Heart left ventricle (tissue), 16 donors: ENCODE measurements around the gene IL22RA1. TPM values are rescaled to one million over a fixed set of nuclear protein-coding genes. Genes with fewer than 3 reads are reported as not detected.
A peak's percentile ranks its signal among the peaks of the same experiment; 100 is the strongest.

Experiments
- ATAC-seq, 4 donors: fragments of 200-7000 bp; cut with Tn5 transposase; one replicate each; pipeline ENCODE4 v1.9.1; 2020 to 2022; ENCODE audit warnings: moderate library complexity in 4 of 4, mild to moderate bottlenecking in 3 of 4, moderate number of reproducible peaks in 1 of 4
- DNase-seq, 5 donors: peaks; one replicate each; pipeline ENCODE4 v3.0.0-alpha.2; 2020
- H3K27ac ChIP-seq, 12 donors: fragments of 200-600 bp; sonication (generic) in 4 of 12; one replicate each; pipeline versions ENCODE4 v1.5.0 to v1.8.0; 2016 to 2022; ENCODE audit warnings: mild to moderate bottlenecking in 2 of 12
- H3K27me3 ChIP-seq, 9 donors: fragments of 200-600 bp; sonication (generic) in 2 of 9; one replicate each; pipeline versions ENCODE4 v1.5.1 to v1.8.0; 2016 to 2022; ENCODE audit warnings: mild to moderate bottlenecking in 3 of 9
- H3K36me3 ChIP-seq, 9 donors: fragments of 200-600 bp; sonication (generic) in 2 of 9; one replicate each; pipeline versions ENCODE4 v1.5.0 to v1.8.0; 2018 to 2022; ENCODE audit warnings: mild to moderate bottlenecking in 2 of 9
- H3K4me1 ChIP-seq, 12 donors: fragments of 200-600 bp; sonication (generic) in 4 of 12; one replicate each; pipeline versions ENCODE4 v1.5.0 to v1.8.0; 2016 to 2022; ENCODE audit warnings: mild to moderate bottlenecking in 3 of 12
- H3K4me3 ChIP-seq, 12 donors: fragments of 200-600 bp; sonication (generic) in 4 of 12; one replicate each; pipeline versions ENCODE4 v1.5.0 to v1.8.0; 2017 to 2022; ENCODE audit warnings: mild to moderate bottlenecking in 9 of 12, moderate library complexity in 4 of 12
- H3K9me3 ChIP-seq, 12 donors: fragments of 200-600 bp; sonication (generic) in 4 of 12; one replicate each; pipeline versions ENCODE4 v1.5.0 to v1.8.0; 2016 to 2022; ENCODE audit warnings: mild to moderate bottlenecking in 1 of 12
- POLR2A ChIP-seq, 2 donors: fragments of 450-650 bp; IDR thresholded peaks; one replicate each; pipeline ENCODE4 v1.6.1; 2017; ENCODE audit warnings: antibody characterized with exemption in 2 of 2, mild to moderate bottlenecking in 2 of 2, moderate library complexity in 2 of 2
- WGBS, 4 donors: extraction: QIAGEN DNeasy Blood & Tissue Kit in 2 of 4; methylation state at CpG; one replicate each; pipeline versions ENCODE4 v1.1.5 to v1.1.7; 2013 to 2018; 5-methylcytosine and 5-hydroxymethylcytosine counted together
- intact Hi-C, 10 donors: fragments of 100-400 bp; cut with DNase I; formaldehyde crosslinking; loops; one replicate each; pipeline versions ENCODE4 v1.11.1 to v1.14.2; 2022
- polyA plus RNA-seq, 2 donors: library from polyadenylated mRNA; stranded (reverse); fragments of 200-250 nt; gene quantifications; one replicate each; pipeline ENCODE4 v1.2.3, GENCODE V29; 2013
- total RNA-seq, 9 donors: library from RNA; depleted of rRNA in 2 of 9; stranded (reverse); fragments of >200 nt in 2 of 9; fragmentation: NEBNext Ultra II Directional in 3 of 9; extraction: Animal tissue kit (Norgen Biotek cat#: 25700) in 3 of 9; gene quantifications; one replicate each; pipeline versions ENCODE4 v1.1.0 to v1.2.4, GENCODE V29; 2016 to 2023
- TF ChIP-seq, protein P1 (sequence below), 12 donors: fragments of 200-600 bp; sonication (generic) in 4 of 12; IDR thresholded peaks; one replicate each; pipeline versions ENCODE4 v1.5.0 to v1.8.0; 2018 to 2022; ENCODE audit warnings: antibody characterized with exemption in 12 of 12, mild to moderate bottlenecking in 5 of 12
- donor health status: ischemic (EF 13 %, LVEDD 7.1; RV severe dilation, severe dysfunction).
- donor health status: healthy with polysubstance abuse.
- donor health status: DM: no; HTN: yes; CAD: no.
- donor health status: DM: no; HTN: no; CAD: no.
- donor health status: ischemic (EF 25% LVEDD 6.9; RV normal size, moderate dysfunction).
- donor health status: ischemic (EF 25% LVEDD 5.7; RV mildly dilated, moderate dysfunction).
- donor health status: healthy.
- donor health status: DM: yes; HTN: yes; CAD: no.
- donor health status: ischemic (EF 35%, LVEDD 5.7; RV mildly dilated, moderate dysfunction).
- donor health status: nonischemic (EF 11% LVEDD 7.7; RV severe dilation, severe dysfunction).
- donor health status: DM: yes; HTN: yes; CAD: no.
- donor health status: PGD.
- donor health status: ischemic (EF 29% LVEDD 5.4; RV normal size, mild dysfunction).
- donor health status: nonischemic (EF 23%, LVEDD 6.1; RV moderate dilation, normal function).

The IL22RA1 gene
- total and polyA plus RNA-seq, 11 donors: 0.04 to 1.3 (median 0.36) TPM; not detected in 3

DNA sequence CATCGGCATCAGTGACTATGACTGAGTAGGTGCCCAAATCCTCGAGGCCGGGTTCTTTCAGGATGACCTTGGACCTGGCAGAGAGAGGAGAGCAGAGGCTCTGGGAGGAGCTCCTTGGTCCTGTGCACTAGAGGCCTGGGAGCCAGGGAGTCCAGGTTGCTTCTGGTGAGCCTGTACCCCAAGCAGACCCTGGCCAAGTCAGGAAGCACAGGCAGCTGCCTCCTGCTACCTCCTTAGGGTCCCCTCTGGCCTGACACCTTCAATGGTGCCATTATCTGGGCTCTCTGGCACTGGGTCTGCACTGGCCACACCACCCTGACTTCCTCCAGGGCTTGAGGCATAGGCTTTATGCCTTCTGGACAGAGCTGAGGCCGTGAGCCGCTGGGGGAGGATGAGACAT, 68.7 kb downstream of the IL22RA1 start:
- peak overlapping the region in 2 of 12 donors; percentile 15 to 52 for H3K27ac ChIP-seq
- DNase-seq (peak in 2 of 5 donors; percentile 16 to 41), ATAC-seq (peak in 1 of 4 donors; percentile 1)
- no peak for TF ChIP-seq POLR2A (IDR thresholded peaks at IDR 0.05)
- TF ChIP-seq, protein P1, sequence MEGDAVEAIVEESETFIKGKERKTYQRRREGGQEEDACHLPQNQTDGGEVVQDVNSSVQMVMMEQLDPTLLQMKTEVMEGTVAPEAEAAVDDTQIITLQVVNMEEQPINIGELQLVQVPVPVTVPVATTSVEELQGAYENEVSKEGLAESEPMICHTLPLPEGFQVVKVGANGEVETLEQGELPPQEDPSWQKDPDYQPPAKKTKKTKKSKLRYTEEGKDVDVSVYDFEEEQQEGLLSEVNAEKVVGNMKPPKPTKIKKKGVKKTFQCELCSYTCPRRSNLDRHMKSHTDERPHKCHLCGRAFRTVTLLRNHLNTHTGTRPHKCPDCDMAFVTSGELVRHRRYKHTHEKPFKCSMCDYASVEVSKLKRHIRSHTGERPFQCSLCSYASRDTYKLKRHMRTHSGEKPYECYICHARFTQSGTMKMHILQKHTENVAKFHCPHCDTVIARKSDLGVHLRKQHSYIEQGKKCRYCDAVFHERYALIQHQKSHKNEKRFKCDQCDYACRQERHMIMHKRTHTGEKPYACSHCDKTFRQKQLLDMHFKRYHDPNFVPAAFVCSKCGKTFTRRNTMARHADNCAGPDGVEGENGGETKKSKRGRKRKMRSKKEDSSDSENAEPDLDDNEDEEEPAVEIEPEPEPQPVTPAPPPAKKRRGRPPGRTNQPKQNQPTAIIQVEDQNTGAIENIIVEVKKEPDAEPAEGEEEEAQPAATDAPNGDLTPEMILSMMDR (IDR thresholded peaks at IDR 0.05): no peak
- WGBS, 4 donors: 70 to 93% (median 75%) methylated on average over 3 to 5 of the region's 5 CpGs
- peaks cover 0 to 36% (median 4%) of the 10 kb centered on the region in 12 donors for H3K4me1 ChIP-seq
- intact Hi-C loops: loop anchor here in 5 of 10 donors (5.0 kb wide), 3 partner anchors 38 to 318 kb away; partner anchors contain the start of genes MYOM3 (in 2 of the 5) and IFNLR1 (in 1 of the 5)
- peaks cover 0 to 76% (median 6%) of the 10 kb centered on the region in 9 donors for H3K36me3 ChIP-seq
- no peaks in the 10 kb centered on the region for H3K9me3 ChIP-seq
- H3K27me3 ChIP-seq: no peaks in the 10 kb centered on the region
- no peak overlapping the region for H3K4me3 ChIP-seq

DNA sequence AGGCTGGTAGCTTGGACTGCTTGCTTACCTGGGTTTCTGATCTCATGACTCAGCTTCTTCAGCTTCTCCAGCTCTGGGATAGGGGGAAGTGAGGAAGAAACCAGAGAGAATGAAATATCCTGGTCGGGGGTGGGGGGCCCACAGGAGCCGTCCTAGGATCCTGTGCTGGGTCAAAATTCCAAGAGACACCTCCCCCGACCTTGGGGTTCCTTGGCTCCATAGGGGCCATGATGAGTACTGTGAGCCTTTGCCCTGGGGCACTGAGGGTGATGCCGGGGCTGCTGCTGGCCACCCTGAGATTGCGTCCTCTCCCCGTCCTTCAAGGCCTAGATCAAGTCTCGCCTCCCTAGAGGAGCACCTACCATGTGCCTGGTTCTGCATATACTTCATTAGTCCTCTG, 71.0 kb downstream of the IL22RA1 start:
- TF ChIP-seq, protein P1 (IDR thresholded peaks at IDR 0.05): no peak
- no peak for TF ChIP-seq POLR2A (IDR thresholded peaks at IDR 0.05)
- Histone ChIP-seq H3K9me3 (no peaks in the 10 kb centered on the region), H3K27ac (peak overlapping the region in 8 of 12 donors; percentile 3 to 68 (median 31)), H3K27me3 (no peaks in the 10 kb centered on the region), H3K4me3 (no peak overlapping the region), H3K36me3 (peaks cover 0 to 76% (median 10%) of the 10 kb centered on the region in 9 donors), H3K4me1 (peaks cover 0 to 38% (median 9%) of the 10 kb centered on the region in 12 donors)
- ATAC-seq: peak in 1 of 4 donors; percentile 8
- no peak for DNase-seq
- 73 to 95% (median 88%) methylated on average over 4 to 7 of the region's 7 CpGs for WGBS, 4 donors
- intact Hi-C loops: loop anchor here in 9 of 10 donors (2.0 to 5.0 kb wide), 5 partner anchors 39 to 320 kb away; partner anchors contain the start of genes MYOM3 (in 6 of the 9) and IFNLR1 (in 1 of the 9)

DNA sequence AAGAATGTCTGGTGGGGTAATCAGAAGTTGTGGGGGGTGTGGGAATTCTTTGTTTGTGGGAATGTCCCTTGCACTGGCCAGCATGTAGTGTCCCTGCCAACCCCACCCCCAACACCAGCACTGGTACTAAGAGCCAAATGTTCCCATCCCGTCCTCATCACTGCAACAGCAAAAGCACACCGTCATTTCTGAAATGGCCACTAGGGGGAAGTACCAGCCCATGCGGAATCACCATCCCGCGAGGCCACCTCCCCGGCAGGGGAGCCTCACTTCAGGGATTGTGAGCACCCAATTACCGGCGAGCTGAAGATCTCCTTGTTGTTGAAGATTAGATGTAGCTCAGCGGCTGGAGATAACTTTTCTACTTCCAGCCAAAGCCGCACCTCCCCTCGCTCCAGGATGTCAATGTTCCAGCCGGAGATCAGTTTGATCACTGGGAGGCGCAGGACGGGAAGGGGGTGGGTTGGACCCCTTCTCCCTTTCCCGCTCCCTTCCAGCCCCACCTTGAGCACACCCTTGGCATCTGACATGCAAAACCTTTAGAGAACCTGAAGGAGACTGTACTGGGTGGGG, 72.0 kb downstream of the IL22RA1 start:
- no peaks in the 10 kb centered on the region for H3K9me3 ChIP-seq
- ATAC-seq (peak; percentile 63 to 73 (median 66)), DNase-seq (peak in 4 of 5 donors; percentile 77 to 80 (median 79))
- WGBS, 4 donors: 11 to 21% (median 14%) methylated on average over 12 to 15 of the region's 15 CpGs
- H3K4me3 ChIP-seq: no peak overlapping the region
- peak in 1 of 2 donors; percentile 19 for TF ChIP-seq POLR2A (IDR thresholded peaks at IDR 0.05)
- TF ChIP-seq, protein P1 (IDR thresholded peaks at IDR 0.05): peak; percentile 82 to 91 (median 88)
- peaks cover 0 to 38% (median 9%) of the 10 kb centered on the region in 12 donors for H3K4me1 ChIP-seq
- H3K27ac ChIP-seq: peak overlapping the region in 8 of 12 donors; percentile 4 to 68 (median 30)
- intact Hi-C loops: loop anchor here in 8 of 10 donors (1.0 to 5.0 kb wide), 6 partner anchors 40 to 321 kb away; partner anchors contain the start of genes MYOM3 (in 7 of the 8) and IFNLR1 (in 1 of the 8)
- no peaks in the 10 kb centered on the region for H3K27me3 ChIP-seq
- H3K36me3 ChIP-seq: peaks cover 0 to 77% (median 10%) of the 10 kb centered on the region in 9 donors

DNA sequence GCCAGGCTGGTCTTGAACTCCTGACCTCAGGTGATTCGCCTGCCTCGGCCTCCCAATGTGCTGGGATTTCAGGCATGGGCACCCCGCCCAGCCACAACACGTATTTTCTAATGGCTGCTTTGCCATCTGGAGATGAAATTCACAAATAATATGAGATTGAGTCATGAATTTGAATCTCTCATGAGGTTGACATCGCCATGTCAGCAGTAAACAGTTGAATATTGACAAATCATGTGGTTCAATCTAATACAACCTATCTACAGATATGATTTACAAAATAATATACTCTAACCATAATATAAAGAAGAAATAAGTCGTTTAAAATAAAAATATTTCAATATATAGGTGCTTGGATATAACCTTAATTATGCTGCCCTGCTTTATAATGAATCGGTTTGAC, 73.1 kb downstream of the IL22RA1 start:
- WGBS, 4 donors: 64 to 71% (median 69%) methylated on average over 7 of the region's 7 CpGs
- intact Hi-C loops: loop anchor here in 8 of 10 donors (1.0 to 5.0 kb wide), 6 partner anchors 41 to 322 kb away; partner anchors contain the start of genes MYOM3 (in 7 of the 8) and IFNLR1 (in 1 of the 8)
- Histone ChIP-seq H3K4me1 (peaks cover 0 to 38% (median 9%) of the 10 kb centered on the region in 12 donors), H3K27me3 (no peaks in the 10 kb centered on the region), H3K36me3 (peaks cover 0 to 77% (median 10%) of the 10 kb centered on the region in 9 donors), H3K4me3 (no peak overlapping the region), H3K9me3 (no peaks in the 10 kb centered on the region), H3K27ac (peak overlapping the region in 1 of 12 donors; percentile 68)
- DNase-seq: peak in 1 of 5 donors; percentile 21
- TF ChIP-seq POLR2A (IDR thresholded peaks at IDR 0.05): no peak
- TF ChIP-seq, protein P1 (IDR thresholded peaks at IDR 0.05): no peak
- no peak for ATAC-seq
